NCI-H510A (cell line): ENCODE measurements around the gene PHC2.

Experiments used
- DNase-seq: peaks from one replicate; lab custom pipeline; 2025; lab: John Stamatoyannopoulos, UW

PHC2 gene

GRCh38 chr1:33430692-33431593 lies at the start of gene PHC2:
Gene PHC2 (minus strand): TSS chr1:33431095. CDS start chr1:33375539, 55,556 bp downstream.
- DNase-seq: peak; percentile 99

- no peak for DNase-seq
Measured at GRCh38 chr1:33477451-33477850, 46.6 kb upstream of the PHC2 start.

GRCh38 chr1:33473900-33474299 lies 43.0 kb upstream of the PHC2 start:
- DNase-seq: no peak

GRCh38 chr1:33472269-33472980 lies 41.5 kb upstream of the PHC2 start, which contains the start of gene ZSCAN20:
Gene ZSCAN20 (plus strand): TSS chr1:33472645. CDS start chr1:33479289, 6,644 bp downstream.
- peak; percentile 99 for DNase-seq

- DNase-seq: no peak
Measured at GRCh38 chr1:33471416-33471815, 40.5 kb upstream of the PHC2 start.

- DNase-seq: peak; percentile 92
Measured at GRCh38 chr1:33470495-33471012, 39.7 kb upstream of the PHC2 start.

GRCh38 chr1:33469691-33470090 lies 38.8 kb upstream of the PHC2 start:
- DNase-seq: no peak

GRCh38 chr1:33468967-33469366 lies 38.1 kb upstream of the PHC2 start:
- DNase-seq: no peak

GRCh38 chr1:33468531-33468930 lies 37.6 kb upstream of the PHC2 start:
- no peak for DNase-seq

- no peak for DNase-seq
Measured at GRCh38 chr1:33468011-33468410, 37.1 kb upstream of the PHC2 start.

- no peak for DNase-seq
Measured at GRCh38 chr1:33466159-33466558, 35.3 kb upstream of the PHC2 start.

- no peak for DNase-seq
Measured at GRCh38 chr1:33465316-33465715, 34.4 kb upstream of the PHC2 start.

GRCh38 chr1:33464552-33464951 lies 33.7 kb upstream of the PHC2 start:
- DNase-seq: no peak

GRCh38 chr1:33462405-33463164 lies 31.7 kb upstream of the PHC2 start:
- DNase-seq: no peak

- no peak for DNase-seq
Measured at GRCh38 chr1:33460947-33461629, 30.2 kb upstream of the PHC2 start.

- DNase-seq: no peak
Measured at GRCh38 chr1:33460144-33460543, 29.2 kb upstream of the PHC2 start.

GRCh38 chr1:33459691-33460090 lies 28.8 kb upstream of the PHC2 start:
- DNase-seq: no peak

- no peak for DNase-seq
Measured at GRCh38 chr1:33456502-33456886, 25.6 kb upstream of the PHC2 start.

- DNase-seq: peak; percentile 42
Measured at GRCh38 chr1:33455539-33456501, 24.9 kb upstream of the PHC2 start.

- peak; percentile 42 for DNase-seq
Measured at GRCh38 chr1:33454646-33455282, 23.9 kb upstream of the PHC2 start.
